B cell (primary cell): ENCODE results near the gene BCO1.

Experiments
- EZH2 ChIP-seq: IDR thresholded peaks from 2 replicates; pipeline ENCODE4 v1.6.1; 2012; ENCODE audit warnings: borderline replicate concordance, low read depth, mild to moderate bottlenecking, moderate library complexity, low read length; ENCODE audit not compliant: insufficient read depth, poor library complexity, severe bottlenecking
- TF ChIP-seq, protein P1 (sequence below): fragments of 200-600 bp; IDR thresholded peaks from one replicate; pipeline ENCODE4 v1.8.0; 2022; ENCODE audit warnings: antibody characterized with exemption, mild to moderate bottlenecking

- TF ChIP-seq, protein P1, sequence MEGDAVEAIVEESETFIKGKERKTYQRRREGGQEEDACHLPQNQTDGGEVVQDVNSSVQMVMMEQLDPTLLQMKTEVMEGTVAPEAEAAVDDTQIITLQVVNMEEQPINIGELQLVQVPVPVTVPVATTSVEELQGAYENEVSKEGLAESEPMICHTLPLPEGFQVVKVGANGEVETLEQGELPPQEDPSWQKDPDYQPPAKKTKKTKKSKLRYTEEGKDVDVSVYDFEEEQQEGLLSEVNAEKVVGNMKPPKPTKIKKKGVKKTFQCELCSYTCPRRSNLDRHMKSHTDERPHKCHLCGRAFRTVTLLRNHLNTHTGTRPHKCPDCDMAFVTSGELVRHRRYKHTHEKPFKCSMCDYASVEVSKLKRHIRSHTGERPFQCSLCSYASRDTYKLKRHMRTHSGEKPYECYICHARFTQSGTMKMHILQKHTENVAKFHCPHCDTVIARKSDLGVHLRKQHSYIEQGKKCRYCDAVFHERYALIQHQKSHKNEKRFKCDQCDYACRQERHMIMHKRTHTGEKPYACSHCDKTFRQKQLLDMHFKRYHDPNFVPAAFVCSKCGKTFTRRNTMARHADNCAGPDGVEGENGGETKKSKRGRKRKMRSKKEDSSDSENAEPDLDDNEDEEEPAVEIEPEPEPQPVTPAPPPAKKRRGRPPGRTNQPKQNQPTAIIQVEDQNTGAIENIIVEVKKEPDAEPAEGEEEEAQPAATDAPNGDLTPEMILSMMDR: no peak
- no peak for TF ChIP-seq EZH2
Observed at GRCh38 chr16:81214745-81215166, 23.7 kb upstream of the BCO1 start.
